Measurements from ENCODE around the gene EVI2A.
"Not testable (repeated sequence)": the region's sequence is repeated elsewhere in the genome, so short reads cannot be mapped to it uniquely, and the experiment has no call there.

GRCh38 chr17:31287932-31288331 lies 33.5 kb downstream of the EVI2A start:
- TF ChIP-seq POLR2A (IDR thresholded peaks at IDR 0.05): not testable (repeated sequence)
- TF ChIP-seq, protein P1, sequence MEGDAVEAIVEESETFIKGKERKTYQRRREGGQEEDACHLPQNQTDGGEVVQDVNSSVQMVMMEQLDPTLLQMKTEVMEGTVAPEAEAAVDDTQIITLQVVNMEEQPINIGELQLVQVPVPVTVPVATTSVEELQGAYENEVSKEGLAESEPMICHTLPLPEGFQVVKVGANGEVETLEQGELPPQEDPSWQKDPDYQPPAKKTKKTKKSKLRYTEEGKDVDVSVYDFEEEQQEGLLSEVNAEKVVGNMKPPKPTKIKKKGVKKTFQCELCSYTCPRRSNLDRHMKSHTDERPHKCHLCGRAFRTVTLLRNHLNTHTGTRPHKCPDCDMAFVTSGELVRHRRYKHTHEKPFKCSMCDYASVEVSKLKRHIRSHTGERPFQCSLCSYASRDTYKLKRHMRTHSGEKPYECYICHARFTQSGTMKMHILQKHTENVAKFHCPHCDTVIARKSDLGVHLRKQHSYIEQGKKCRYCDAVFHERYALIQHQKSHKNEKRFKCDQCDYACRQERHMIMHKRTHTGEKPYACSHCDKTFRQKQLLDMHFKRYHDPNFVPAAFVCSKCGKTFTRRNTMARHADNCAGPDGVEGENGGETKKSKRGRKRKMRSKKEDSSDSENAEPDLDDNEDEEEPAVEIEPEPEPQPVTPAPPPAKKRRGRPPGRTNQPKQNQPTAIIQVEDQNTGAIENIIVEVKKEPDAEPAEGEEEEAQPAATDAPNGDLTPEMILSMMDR (IDR thresholded peaks at IDR 0.05 in 8 of 11, conservative IDR thresholded peaks at IDR 0.05 in 3 of 11): not testable (repeated sequence)

Data from spleen (tissue), 7 donors.